OCI-LY1 (cell line): ENCODE results near the gene RBM24.

Experiments used
- CTCF ChIP-seq: fragments of 200-600 bp; sonication (generic), shearing (Covaris generic); IDR thresholded peaks from 2 replicates; pipeline ENCODE4 v1.5.1; 2017; ENCODE audit warnings: mild to moderate bottlenecking, antibody characterized with exemption, low read length, moderate library complexity, mixed read lengths
- EZH2 ChIP-seq: fragments of 200-600 bp; sonication (generic), shearing (Covaris generic); IDR thresholded peaks from 2 replicates; pipeline ENCODE4 v1.8.0; 2017; ENCODE audit warnings: borderline replicate concordance, mixed run types, mild to moderate bottlenecking, antibody characterized with exemption, low read length, moderate library complexity, mixed read lengths

GRCh38 chr6:17313971-17314370 lies 32.8 kb downstream of the RBM24 start:
- TF ChIP-seq EZH2 = no peak
- TF ChIP-seq CTCF = no peak
